Hindlimb muscle (tissue), 1 donor: ENCODE data around the gene GSS. TPM values are rescaled to one million over a fixed set of nuclear protein-coding genes. Genes with fewer than 3 reads are reported as not detected.

Experiments
- DNase-seq: peaks from one replicate; pipeline ENCODE4 v3.0.0-alpha.2; 2013
- polyA plus RNA-seq: library from polyadenylated mRNA; unstranded; fragments of 120-200 nt; gene quantifications from one replicate; pipeline ENCODE4 v1.2.1, GENCODE V29; 2013; ENCODE audit not compliant: insufficient read length

Gene GSS
- polyA plus RNA-seq, 1 donor, result 25.5 TPM

DNA sequence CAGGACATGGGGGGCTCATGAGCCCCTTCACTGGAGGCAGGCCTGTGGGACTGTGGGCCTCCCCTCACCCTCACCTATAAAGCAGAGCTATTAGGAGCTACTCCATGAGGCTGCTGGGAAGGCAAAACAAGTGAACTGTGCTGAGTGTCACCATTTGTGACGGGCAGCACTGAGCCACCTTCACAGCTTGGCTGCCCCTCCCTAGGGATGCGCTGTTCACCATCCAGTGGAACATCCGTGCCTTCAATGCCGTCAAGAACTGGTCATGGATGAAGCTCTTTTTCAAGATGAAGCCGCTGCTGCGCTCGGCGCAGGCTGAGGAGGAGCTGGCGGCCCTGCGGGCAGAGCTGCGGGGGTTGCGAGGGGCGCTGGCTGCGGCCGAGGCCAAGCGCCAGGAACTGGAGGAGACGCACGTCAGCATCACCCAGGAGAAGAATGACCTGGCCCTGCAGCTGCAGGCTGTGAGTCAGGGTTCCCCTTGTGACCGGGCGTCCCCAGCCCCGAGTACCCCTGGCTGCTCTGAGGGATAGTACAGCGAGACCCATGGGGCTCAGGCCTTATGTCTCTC is 38.4 kb upstream of the GSS start:
- DNase-seq, result no peak

DNA sequence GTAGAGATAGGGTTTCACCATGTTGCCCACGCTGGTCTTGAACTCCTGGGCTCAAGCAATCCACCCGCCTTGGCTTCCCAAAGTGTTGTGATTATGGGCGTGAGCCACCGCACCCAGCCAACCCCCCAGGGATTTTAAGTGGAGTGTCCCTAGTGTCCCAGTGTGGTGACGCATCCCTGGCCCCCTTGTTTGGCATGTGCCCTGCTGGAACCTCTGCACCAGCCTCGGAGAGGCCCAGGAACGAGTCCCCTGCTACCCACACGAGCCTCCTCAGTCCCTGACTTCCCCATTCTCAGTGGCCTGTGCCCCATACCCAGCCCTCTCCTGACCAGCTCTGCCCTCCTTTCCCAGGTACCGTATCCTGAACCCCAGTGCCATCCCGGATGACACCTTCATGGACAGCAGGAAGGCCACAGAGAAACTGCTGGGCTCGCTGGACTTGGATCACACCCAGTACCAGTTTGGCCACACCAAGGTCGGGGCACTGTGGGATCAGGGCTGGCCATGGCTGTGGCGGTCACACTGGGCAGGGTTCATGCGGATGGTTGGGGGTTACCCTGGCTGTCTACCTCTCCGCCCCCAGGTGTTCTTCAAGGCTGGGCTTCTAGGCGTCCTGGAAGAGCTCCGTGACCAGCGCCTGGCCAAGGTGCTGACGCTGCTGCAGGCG is 37.3 kb upstream of the GSS start:
- no peak for DNase-seq

DNA sequence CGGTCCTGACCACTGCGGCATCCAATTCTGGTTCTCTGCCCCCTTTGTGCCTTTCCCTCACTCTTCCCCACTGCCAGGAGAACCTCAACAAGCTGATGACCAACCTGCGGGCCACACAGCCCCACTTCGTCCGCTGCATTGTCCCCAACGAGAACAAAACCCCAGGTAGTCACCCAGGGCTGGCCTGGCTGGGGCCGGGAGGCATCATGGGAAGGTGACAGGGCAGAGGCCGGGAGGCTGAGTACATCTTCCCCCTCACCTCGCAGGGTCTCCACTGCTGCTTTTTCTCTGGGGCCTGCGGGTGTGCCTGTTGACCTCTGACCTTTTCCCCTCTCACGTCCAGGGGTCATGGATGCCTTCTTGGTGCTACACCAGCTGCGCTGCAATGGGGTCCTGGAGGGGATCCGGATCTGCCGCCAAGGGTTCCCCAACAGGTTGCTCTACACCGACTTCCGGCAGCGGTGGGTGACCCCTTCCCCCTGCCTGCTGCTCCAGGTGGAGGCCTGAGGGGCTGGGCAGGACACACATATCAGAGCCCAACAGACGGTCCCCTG is 35.1 kb upstream of the GSS start:
- DNase-seq, result no peak

DNA sequence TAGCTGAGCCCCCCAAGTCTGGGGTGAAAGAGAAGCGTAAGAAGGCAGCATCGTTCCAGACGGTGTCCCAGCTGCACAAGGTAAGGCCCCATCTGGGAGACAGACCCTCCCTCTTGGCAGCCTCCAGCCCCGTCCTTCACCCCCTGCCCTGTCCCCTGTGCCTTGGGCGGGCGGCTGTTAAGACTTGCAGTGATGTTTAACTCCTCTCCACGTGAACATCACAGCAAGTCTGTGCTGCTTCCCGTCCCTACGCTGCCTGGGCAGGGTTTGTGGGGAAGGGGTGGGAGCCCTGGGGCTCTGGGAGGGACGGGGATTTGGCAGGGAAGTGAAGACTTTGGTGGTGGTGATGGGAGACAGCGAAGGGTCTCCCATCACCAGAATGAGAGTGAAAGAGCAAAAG is 34.6 kb upstream of the GSS start:
- no peak for DNase-seq

DNA sequence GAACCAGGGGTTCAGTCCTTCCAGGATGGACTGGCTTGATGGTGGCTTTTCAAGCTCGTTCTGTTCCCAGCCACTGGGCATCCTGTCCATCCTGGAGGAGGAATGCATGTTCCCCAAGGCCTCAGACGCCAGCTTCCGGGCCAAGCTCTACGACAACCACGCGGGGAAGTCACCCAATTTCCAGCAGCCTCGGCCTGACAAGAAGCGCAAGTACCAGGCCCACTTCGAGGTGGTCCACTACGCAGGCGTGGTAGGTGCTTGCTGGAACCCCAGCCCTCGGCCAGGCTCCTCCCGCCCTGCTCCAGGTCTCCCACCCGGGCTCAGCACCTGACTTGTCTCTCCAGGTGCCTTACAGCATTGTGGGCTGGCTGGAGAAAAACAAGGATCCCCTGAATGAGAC is 34.1 kb upstream of the GSS start:
- no peak for DNase-seq

DNA sequence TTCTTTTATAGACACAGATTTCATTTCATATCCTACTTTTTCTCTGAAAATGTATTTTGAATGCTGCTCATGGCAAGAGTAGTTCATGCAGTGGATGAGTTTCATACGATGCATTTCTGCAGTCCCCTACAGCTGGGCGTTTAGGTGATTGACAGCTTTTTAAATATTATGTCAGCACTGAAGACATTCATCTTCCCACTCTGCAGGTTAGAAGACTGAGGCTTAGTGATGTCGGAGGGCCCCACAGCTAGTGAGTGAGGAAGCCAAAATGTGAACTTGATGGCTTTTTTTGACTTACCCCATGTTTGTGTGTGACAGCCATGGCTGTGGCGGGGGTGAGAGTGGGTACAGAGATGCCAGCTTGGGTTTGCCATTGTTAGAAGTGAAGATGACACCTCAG is 33.5 kb upstream of the GSS start:
- DNase-seq, result no peak

DNA sequence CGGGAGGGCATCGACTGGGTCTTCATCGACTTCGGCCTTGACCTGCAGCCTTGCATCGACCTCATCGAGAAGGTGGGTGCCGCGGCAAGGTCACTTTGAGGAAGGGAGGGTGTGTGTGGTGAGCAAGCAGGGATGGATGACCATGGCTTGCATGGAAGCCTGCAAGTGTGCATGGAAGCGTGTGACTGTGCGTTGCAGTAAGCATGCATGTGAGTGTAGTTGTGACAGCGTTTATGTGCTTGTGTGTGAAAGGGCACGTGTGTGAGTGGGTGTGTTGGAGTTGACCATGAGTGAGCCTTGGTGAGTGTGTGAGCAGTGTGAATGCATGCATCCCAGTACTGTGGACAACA is 32.6 kb upstream of the GSS start:
- no peak for DNase-seq

DNA sequence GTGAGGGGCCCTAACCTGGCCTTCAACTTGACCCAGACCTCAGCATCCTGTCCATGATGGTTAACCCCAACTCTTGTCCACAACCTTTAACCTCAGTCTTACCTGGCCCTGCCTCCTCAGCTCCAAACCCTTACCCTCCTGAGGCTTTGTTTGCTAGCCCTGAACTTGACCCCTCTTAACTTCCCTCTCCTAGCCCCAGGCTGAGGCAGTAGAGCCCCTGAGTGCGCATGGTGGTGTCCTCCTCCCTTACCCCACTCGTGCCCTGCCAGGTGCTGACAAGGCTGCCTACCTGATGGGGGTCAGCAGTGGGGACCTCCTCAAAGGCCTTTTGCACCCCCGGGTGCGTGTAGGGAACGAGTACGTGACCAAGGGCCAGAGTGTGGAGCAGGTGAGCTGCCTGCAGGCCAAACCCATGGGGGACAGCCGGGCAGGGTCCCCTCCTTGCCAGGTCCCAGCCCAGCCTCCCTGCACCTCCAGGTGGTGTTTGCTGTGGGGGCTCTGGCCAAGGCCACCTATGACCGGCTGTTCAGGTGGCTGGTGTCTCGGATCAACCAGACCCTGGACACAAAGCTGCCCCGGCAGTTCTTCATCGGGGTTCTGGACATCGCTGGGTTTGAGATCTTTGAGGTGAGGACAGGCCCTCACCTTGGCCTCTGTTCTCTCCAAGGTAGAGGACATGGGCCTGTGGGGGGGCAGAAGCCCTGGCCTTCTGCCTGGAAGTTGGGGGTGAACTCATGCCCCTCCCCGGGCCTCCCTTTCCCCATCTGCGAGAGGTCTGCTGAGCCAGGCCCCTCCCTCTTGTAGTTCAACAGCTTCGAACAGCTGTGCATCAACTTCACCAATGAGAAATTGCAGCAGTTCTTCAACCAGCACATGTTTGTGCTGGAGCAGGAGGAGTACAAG is 31.9 kb upstream of the GSS start:
- no peak for DNase-seq

DNA sequence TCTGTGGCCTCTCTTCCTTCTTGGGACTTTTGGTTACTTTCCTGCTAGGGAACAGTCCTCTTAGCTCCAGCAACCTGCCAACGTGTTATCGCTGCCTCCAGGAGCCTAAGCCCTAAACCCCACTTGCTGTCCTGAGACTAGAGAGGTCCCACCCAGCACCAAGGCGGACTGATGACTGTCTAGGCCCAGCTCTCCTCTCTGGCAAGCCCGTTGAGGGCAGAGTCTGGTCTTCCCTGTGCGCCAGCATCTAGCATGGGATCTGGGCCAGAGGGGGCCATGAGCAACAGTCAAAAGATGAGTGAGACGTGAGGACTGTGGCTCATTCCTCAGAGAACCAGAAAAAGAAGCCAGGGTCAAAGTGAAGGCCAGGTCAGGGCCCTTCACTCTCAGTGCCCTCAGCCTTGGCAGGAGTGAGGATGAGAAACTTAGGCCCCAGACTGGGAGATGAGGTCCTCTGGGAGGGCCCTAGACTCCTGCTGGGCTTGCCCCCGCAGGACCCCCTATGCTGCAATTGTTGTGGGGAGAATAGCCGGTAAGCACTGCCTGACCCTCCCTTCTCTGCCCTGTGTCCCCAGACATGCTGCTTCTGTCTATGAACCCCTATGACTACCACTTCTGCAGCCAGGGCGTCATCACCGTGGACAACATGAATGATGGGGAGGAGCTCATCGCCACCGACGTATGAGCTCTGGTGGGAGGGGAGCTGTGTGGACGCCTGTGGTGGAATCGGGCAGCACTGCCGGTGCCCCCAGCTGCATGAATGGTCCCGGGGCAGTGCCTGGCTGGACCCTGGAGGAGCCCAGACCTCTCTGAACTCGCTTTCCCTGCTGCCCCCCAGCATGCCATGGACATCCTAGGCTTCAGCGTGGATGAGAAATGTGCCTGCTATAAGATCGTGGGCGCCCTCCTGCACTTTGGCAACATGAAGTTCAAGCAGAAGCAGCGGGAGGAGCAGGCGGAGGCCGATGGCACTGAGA is 31.0 kb upstream of the GSS start:
- no peak for DNase-seq

DNA sequence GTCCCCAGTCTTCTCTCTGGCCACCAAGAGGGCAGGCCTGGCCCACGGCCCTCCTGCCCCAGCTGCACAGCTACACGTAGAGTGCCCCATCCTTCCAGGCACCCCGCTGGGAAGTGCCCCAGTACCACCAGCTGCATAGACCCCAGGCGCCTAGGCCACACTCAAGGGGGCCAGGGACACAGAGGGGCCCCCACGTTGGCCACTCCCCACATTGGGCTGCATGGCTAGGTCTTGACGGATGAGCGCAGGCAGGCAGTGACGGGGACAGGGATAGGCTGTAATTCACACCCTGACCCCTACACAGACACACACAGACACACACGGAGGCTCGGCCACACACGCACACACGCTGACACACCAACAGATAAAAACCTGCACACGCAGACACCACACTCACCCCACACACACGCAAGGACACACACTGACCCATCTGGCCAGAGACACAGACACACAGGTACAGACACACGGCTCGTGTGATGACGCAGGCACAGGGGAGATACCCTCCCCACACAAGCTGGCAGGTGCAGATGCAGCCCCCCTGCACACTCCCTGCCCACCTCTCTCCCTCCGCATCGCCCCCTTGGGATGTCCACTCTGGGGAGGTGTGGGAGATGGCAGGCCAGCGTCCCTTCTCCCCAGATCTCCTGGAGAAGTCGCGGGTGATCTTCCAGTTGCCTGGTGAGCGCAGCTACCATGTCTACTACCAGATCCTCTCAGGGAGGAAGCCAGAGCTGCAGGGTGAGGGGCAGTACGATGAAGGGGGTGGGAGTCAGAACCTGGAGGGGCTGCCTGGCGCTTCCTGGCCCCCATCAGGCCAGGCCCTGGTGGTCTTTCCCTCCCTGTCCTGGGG is 30.1 kb upstream of the GSS start:
- no peak for DNase-seq

DNA sequence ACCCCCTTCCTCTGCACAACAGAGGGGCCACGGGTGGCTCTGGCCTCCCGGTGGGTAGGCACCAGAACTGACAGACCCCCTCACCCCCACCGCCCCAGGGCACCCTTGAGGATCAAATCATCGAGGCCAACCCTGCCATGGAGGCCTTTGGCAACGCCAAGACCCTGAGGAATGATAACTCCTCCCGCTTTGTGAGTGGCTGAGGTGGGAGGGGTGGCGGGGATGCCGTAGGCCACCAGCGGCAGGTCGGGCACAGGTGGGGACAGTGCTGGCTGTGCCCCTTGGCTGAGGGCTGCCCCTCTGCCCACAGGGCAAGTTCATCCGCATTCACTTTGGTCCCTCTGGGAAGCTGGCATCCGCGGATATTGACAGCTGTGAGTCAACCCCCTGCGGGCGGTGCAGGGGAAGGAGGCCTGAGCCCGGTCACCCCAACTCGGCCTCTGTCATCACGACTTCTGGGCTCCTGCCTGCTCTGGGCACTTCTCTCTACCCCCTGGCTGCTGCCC is 29.2 kb upstream of the GSS start:
- no peak for DNase-seq

DNA sequence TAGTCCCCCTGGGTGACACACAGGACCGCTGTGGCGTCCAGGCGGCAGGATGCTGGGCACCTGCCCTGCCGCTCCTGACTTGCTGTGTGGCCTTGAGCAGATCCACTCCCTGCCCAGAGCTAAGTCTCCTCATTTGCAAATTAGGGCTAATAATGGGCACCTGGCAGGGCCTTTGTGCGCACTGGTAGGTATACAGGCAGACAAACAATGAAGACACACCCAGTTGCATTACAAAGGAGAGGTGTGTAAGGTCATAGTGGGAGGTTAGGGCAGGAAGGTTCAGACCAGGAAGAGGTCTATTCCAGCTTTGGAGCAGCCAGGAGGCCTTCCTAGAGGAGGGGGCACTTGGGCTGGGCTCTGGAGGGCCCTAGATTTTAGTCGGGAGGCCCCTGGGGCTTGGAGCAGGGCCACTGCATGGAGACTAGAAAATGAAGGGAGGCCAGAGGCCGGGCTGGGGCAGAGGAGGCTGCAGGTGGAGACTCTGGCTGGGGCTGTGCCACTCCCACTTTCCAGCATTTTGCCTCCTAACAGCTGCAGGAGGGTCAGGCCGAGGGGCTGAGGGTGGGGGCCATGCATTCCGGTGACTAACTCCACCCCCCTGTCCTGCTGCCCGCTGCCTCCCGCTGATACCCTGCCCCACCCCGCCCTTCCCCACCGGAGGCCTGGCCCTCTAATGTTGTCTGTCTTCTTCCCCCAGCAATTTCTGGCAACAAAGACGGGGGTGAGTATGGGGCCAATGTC is 28.6 kb upstream of the GSS start:
- DNase-seq, result no peak

DNA sequence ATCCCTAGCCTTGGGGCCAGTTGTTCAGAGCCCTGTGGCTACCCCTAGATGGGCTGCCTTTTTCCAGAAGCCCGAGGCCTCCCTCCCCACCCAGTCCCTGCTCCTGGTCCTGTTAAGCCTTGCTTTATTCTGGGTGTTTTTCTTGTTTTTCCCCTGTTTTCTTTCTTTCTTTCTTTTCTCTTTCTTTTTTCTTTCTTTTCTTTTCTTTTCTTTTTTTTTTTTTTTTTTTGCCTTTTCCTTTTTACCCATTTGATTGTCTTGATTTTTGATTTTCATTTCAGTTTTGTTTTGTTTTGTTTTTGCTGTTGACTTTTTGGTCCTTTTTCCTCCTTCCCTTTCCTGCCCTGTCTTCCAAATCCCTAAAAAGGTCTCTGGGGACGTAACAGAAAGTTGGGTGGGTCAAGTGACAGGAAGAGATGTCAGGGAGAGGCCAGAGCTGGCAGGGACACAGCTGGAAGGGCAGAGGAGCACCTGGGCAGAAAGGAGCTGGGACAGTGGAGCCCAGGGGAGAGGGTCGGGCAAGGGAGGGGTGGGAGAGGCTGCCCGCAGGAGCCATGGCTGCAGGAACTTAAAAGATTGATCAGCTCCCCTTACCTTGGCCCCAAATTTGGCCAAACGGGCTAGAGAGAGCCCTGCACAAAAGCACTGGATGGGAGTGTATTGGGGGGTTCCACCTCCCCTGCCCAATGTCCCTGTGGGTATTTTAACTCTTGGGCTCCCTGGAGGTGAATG is 27.6 kb upstream of the GSS start:
- no peak for DNase-seq

DNA sequence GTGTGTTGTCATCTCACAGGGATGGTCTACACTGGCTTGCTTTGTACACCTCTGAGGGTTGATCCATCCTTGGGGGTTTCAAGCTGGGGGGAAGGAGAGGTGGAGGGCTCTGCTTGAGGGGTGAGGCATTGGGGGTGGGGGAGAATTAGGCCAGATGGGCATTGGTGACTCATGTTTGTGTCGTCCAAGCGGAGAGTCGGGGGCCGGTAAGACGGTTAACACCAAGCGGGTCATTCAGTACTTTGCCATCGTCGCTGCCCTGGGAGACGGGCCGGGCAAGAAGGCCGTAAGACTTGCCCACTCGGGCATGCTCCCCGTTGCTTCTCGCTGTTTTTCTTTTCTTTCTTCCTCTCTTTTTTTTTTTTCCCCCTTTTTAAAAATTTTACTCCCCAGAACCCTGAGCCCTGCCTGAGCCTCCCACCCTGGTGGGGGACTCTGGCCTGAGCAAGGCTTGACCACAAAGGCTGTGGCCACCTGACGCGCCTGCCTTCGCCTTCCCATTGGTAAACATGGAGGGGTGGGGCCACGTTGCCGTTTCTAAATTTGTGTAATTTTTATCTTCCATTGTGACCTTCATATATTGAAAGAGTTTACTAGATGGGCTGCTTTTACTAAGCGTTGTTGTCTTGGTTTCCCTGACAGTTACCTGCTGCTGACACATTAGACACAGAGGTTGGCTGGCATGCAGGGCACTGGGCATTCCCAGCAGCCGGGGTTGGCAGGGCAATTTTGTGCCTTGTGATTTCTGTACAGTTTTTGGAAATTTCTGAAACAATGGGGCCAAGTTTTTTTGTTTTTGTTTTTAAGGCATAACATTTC is 26.9 kb upstream of the GSS start:
- no peak for DNase-seq

DNA sequence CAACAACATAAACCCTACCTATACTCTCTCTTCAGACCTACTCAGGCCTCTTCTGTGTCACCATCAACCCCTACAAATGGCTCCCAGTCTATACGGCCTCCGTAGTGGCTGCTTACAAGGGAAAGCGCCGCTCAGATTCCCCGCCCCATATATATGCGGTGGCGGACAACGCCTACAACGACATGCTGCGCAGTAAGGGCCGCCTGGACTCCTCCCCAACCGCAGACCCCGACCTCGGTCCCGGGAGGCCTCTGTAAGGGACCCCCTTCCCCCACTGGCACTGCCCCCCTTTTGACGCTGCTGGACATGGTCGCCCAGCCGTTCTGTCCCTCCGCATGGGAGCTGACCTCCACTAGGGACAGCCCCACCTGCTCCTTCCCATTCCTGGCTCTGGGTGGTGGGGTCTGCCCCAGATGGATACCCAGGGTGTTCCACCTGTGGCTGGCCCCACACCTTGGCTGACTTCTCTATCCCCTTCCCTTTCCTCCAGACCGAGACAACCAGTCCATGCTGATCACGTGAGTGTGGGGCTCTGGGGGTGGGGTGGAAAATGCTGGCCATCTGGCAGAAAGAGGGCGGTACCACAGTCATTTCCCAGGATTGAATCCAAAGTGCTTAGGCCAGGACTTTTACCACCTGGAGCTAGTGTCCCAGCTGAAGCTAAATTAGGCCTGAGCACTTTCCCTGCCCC is 25.1 kb upstream of the GSS start:
- DNase-seq, result no peak

DNA sequence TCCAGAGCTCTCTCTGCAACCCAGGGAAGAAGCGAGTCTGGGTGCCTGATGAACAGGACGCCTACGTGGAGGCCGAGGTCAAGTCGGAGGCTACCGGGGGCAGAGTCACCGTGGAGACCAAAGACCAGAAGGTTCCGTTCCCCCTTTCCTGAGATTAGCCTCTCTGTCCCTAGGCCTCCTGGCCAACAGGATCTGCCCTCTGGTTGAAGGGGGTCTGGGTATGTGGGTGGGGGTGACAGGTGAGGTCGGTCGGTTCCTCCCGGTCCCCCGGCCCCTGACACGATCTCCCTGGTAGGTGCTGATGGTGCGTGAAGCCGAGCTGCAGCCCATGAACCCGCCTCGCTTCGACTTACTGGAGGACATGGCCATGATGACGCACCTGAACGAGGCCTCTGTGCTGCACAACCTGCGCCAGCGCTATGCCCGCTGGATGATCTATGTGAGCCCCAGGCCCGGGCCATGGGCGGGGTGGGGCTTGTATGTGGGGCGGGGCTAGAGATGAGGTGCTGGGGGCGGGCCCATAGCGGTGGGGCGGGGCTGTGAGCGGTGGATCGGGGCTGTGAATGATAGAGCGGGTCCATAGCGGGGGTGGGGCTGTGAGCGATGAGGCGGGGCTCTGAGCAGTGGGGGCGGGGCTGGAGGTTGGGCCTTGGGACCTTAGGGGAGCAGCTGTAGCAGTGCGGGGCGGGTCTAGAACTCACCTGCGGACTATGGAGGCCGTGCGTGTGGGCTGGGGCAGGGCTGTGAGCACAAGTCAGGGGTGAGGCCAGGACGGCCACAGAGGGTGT is 24.0 kb upstream of the GSS start:
- DNase-seq, result no peak

DNA sequence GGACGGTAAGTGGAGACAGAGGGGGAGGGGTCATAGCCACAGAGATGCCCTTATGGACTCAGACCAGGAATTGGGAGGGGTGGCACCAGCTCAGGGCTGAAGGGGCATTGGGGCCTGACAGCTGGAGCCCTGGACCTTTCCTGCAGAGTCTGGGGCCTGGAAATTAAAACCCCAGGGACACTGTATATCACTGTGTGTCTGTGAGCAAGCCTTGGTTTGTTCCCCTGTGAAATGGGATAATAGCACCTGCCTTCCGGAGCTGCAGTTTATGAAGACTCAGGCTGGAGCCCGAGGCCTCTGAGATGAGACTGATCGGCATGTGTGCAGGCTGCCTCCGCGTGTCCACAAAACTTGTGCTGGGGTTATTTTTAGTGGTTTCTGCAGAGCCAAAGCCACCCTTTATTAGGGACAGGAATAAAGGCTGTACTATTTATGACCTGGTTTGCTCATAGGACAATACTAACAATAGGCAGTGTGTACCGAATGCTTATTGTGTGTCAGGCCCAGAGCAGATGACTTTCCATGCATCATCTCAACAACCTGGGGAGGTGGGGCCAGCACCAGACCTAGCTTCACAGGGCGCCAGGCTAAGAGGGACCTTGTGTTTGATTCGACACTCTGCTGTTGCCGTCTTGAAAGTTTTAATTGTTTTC is 22.6 kb upstream of the GSS start:
- DNase-seq, result no peak
